MG63 (cell line): ENCODE results near the gene TOMT. TPM values are rescaled to one million over a fixed set of nuclear protein-coding genes. Genes with fewer than 3 reads are reported as not detected.

Source experiments
- DNase-seq: peaks from one replicate; pipeline ENCODE4 v3.0.0-alpha.2; 2020
- H3K27me3 ChIP-seq: fragments of 250-450 bp; sonication (Bioruptor Pico); 2 replicates; pipeline ENCODE4 v1.5.1; 2020; ENCODE audit warnings: mild to moderate bottlenecking, moderate library complexity
- H3K36me3 ChIP-seq: fragments of 250-450 bp; sonication (Bioruptor Pico); 2 replicates; pipeline ENCODE4 v1.5.1; 2020; ENCODE audit warnings: mild to moderate bottlenecking, moderate library complexity
- H3K4me3 ChIP-seq: fragments of 250-450 bp; sonication (Bioruptor Pico); 2 replicates; pipeline ENCODE4 v1.5.1; 2020; ENCODE audit warnings: mild to moderate bottlenecking, moderate library complexity
- H3K9me3 ChIP-seq: fragments of 250-450 bp; sonication (Bioruptor Pico); 2 replicates; pipeline ENCODE4 v1.5.1; 2020; ENCODE audit warnings: mild to moderate bottlenecking, moderate library complexity
- total RNA-seq: library from RNA; depleted of rRNA; stranded (reverse); fragments of >200 nt; shearing (Covaris generic); gene quantifications from 2 replicates; pipeline ENCODE4 v1.2.3, GENCODE V29; 2014; ENCODE audit warnings: low replicate concordance

TOMT gene
- total RNA-seq, 1 experiment from 2014 or later, result not detected

DNA sequence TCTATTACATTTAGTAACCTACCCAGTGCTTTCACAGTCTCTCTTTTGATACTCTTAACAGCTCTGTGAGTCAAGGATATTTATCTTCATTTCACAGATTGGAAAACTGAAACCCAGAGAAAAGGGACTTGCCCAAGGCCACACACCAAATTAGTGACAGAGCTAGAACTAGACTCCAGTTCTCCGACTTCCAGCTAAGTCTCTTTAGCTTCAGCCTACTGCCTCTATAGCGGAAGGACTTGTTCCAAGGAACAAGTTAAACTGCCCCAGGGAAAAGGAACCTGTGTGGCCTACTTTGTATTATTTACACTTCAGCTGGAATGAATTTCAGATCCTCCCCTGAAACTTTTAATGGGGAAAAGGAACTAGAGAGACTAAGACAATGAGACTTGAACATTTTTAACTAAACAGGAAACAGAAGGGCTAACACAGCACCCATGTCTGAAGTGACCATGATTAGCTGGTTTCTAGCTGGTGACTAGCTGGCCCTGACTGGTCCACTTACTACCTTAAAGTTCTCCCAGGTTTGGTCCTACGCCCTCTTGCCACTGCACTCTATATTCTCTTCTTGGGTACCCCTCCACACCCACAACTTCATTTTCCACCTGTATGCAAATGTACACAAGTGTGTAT lies 23.8 kb upstream of the TOMT start:
- H3K4me3 ChIP-seq, result no peak overlapping the region
- no peaks in the 10 kb centered on the region for H3K9me3 ChIP-seq
- DNase-seq, result no peak
- H3K27me3 ChIP-seq, result no peaks in the 10 kb centered on the region
- peaks cover 8% of the 10 kb centered on the region for H3K36me3 ChIP-seq

GRCh38 chr11:72083414-72083813 lies 22.3 kb upstream of the TOMT start:
- no peak overlapping the region for H3K4me3 ChIP-seq
- H3K27me3 ChIP-seq, result no peaks in the 10 kb centered on the region
- peaks cover 6% of the 10 kb centered on the region for H3K36me3 ChIP-seq
- no peak for DNase-seq
- H3K9me3 ChIP-seq, result no peaks in the 10 kb centered on the region

DNA sequence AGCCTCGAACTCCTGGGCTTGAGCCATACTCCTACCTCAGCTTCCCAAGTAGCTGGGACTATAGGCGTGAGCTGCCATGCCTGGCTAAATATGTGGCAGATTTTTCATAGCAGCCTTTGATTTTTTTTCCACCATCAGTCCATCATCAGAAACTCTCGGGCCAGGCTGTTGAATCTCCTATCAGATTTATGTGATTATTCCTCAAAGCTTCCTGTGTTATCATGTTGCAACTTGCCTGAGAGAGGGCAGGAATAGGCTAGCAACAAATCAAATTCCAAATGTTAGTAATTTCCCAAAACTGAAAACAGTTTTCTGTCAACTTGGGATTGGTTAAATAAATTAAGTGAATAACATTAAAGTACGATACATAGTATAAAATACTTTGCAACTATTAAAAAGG lies 21.6 kb upstream of the TOMT start:
- H3K36me3 ChIP-seq, result peaks cover 5% of the 10 kb centered on the region
- no peaks in the 10 kb centered on the region for H3K27me3 ChIP-seq
- H3K4me3 ChIP-seq, result no peak overlapping the region
- no peaks in the 10 kb centered on the region for H3K9me3 ChIP-seq
- DNase-seq, result no peak

DNA sequence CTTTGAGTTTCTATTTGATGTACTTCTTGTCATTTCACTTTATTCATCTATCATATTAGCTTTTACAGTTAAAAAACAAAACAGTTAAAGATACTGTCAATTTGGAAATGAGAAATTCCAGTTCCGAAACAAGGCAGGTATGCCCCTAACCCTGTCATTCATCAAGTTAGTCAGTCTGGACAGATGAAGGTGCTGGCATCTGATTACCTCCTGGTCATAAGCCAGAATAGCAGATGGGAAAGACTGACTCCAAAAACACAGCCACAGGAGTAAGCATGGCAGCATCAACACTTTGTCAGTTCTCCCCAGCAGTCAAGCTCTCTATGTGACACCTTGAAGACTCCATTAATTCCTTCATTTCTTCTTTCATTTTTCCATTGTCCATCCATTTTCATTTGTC lies 20.8 kb upstream of the TOMT start:
- no peak overlapping the region for H3K4me3 ChIP-seq
- no peaks in the 10 kb centered on the region for H3K27me3 ChIP-seq
- DNase-seq, result no peak
- peaks cover 7% of the 10 kb centered on the region for H3K36me3 ChIP-seq
- H3K9me3 ChIP-seq, result no peaks in the 10 kb centered on the region

GRCh38 chr11:72085621-72086351 lies 19.9 kb upstream of the TOMT start:
- no peaks in the 10 kb centered on the region for H3K27me3 ChIP-seq
- H3K4me3 ChIP-seq, result no peak overlapping the region
- H3K36me3 ChIP-seq, result peaks cover 13% of the 10 kb centered on the region
- no peak for DNase-seq
- no peaks in the 10 kb centered on the region for H3K9me3 ChIP-seq

GRCh38 chr11:72088076-72088808 lies 17.5 kb upstream of the TOMT start:
- Histone ChIP-seq H3K4me3 (no peak overlapping the region), H3K27me3 (no peaks in the 10 kb centered on the region), H3K36me3 (peaks cover 20% of the 10 kb centered on the region), H3K9me3 (no peaks in the 10 kb centered on the region)
- no peak for DNase-seq

GRCh38 chr11:72091292-72091691 lies 14.4 kb upstream of the TOMT start:
- H3K27me3 ChIP-seq, result no peaks in the 10 kb centered on the region
- no peak overlapping the region for H3K4me3 ChIP-seq
- DNase-seq, result peak; percentile 45
- H3K9me3 ChIP-seq, result no peaks in the 10 kb centered on the region
- H3K36me3 ChIP-seq, result peaks cover 28% of the 10 kb centered on the region

DNA sequence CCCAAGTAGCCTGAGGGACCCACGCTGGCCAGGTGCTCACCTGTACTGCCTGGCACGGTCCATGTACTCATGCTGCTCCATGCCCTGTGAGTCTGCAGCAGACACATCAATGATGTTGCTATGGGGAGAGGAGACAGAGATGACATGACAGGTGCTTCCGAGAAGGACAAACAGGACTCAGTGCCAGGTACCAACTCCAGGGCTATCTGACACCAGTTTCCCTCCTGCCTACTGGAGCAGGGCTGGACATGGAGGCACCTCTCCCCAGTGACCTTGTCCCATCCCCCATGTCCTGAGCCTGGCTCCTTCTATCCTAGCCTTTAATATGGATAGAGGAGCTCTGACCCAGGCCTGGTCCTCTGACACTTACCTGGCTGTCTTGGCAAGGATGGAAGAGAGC lies 7.0 kb upstream of the TOMT start:
- H3K4me3 ChIP-seq, result no peak overlapping the region
- no peaks in the 10 kb centered on the region for H3K9me3 ChIP-seq
- H3K36me3 ChIP-seq, result peaks cover 57% of the 10 kb centered on the region
- no peaks in the 10 kb centered on the region for H3K27me3 ChIP-seq
- no peak for DNase-seq

DNA sequence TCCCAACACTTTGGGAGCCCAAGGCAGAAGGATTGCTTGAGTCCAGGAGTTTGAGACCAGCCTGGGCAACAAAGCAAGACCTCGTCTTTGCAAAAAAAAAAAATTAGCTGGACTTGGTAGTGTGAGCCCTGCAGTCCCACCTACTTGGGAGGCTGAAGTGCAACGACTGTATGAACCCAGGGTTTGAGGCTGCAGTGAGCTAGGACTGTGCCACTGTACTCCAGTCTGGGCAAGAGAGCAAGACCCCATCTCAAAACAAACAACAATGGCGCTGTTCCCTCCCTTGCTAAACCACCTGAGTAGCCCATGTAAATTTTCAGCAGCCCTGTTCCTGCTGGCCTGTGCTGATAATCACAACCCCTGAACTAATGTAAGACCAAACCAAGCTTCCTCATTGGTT lies 5.7 kb upstream of the TOMT start:
- Histone ChIP-seq H3K27me3 (no peaks in the 10 kb centered on the region), H3K4me3 (no peak overlapping the region), H3K9me3 (no peaks in the 10 kb centered on the region), H3K36me3 (peaks cover 60% of the 10 kb centered on the region)
- no peak for DNase-seq

GRCh38 chr11:72100462-72100861 lies 5.3 kb upstream of the TOMT start:
- Histone ChIP-seq H3K4me3 (no peak overlapping the region), H3K9me3 (no peaks in the 10 kb centered on the region), H3K27me3 (no peaks in the 10 kb centered on the region), H3K36me3 (peaks cover 56% of the 10 kb centered on the region)
- DNase-seq, result no peak

DNA sequence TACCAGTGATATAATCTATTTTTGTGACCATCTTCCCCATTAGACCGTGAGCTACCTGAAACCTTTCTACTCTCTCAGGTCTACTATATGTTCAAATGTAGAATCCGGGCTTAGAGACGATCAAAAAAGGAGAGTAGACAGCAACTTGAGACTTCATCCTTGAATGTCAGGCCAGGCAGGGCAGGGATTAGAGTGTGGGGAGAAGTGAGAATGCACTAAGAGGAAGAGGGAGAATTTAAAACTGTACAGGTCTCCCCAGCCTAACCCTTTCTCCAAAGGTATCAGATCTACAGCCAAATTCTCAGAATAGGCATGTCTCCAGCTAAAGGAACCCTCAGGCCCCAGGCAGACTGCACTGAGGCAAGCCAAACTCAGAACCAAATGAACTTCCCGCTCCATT lies 3.6 kb upstream of the TOMT start:
- H3K27me3 ChIP-seq, result no peaks in the 10 kb centered on the region
- H3K4me3 ChIP-seq, result peak overlapping the region; percentile 97
- no peak for DNase-seq
- peaks cover 44% of the 10 kb centered on the region for H3K36me3 ChIP-seq
- H3K9me3 ChIP-seq, result no peaks in the 10 kb centered on the region

DNA sequence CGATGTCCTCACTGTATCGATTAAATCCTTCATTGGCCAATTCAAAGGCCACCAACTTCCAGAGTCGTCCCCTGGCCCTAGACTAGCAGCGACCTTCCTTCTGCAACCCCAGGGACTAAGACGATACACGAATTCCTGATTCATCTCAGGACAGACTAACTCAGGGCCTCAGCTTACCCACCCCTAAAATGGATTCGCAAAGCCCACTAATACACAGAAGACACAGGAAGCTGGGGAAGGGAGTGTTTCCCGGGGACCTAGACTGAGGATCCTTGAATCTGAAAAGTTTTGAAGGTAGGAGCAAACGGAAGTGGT lies 3.1 kb upstream of the TOMT start:
- Histone ChIP-seq H3K4me3 (peak overlapping the region; percentile 97), H3K27me3 (no peaks in the 10 kb centered on the region), H3K9me3 (no peaks in the 10 kb centered on the region), H3K36me3 (peaks cover 40% of the 10 kb centered on the region)
- no peak for DNase-seq

DNA sequence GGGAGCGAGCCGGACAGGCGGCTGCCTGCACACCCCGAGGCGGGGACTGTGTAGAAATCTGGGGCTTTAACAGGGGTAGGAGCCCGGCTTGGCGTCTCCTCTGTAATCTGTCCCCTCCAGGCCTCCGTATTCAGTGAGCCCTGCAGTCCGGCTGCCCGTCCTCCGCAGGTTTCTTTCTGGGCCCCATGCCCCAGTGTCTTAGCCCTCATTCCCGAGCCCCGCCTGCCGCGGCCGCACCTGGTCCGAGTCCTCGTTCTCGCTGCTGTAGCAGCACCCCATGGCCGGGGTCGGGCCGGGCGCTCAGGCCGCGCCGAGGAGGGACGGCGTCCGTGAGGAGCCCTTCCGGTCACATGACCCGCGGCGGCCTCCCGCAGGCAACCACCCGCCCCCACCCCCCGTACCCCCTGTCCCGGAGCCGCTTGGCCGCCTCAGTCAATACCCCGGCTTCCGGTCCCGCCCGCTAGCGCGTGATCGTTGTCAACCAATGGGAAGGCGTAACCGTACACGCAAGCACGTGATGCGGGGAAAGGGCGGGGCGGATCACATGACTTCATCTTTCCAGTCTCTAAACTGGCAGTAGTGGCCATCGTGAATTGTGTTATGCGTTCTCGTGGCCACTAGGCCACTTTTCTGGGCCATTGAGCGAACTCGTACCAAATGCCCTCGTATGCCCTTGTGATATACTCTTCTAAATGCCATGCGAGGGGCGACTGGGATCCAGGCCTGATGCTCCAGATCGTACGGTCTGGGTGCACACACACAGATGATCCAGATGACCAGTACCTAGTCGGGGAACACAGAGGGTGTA lies 2.6 kb upstream of the TOMT start, which contains the start of gene LAMTOR1:
Gene LAMTOR1 (minus strand): TSS at position 352 of the 808 bp plus-strand sequence. CDS start 73 bp downstream, at position 279.
- Histone ChIP-seq H3K27me3 (no peaks in the 10 kb centered on the region), H3K4me3 (peak within 1 kb of the TSS; percentile 97), H3K9me3 (no peaks in the 10 kb centered on the region), H3K36me3 (peaks cover 39% of the 10 kb centered on the region)
- DNase-seq, result peak; percentile 98

- no peak for DNase-seq
- peaks cover 33% of the 10 kb centered on the region for H3K36me3 ChIP-seq
- peak overlapping the region; percentile 21 for H3K4me3 ChIP-seq
- no peaks in the 10 kb centered on the region for H3K27me3 ChIP-seq
- H3K9me3 ChIP-seq, result no peaks in the 10 kb centered on the region
Observed at GRCh38 chr11:72103754-72104167, 2.0 kb upstream of the TOMT start.

- H3K27me3 ChIP-seq, result no peaks in the 10 kb centered on the region
- no peaks in the 10 kb centered on the region; the same call in 1 of the 2 replicates for H3K9me3 ChIP-seq
- no peak for DNase-seq
- H3K4me3 ChIP-seq, result peak overlapping the region; percentile 85
- peaks cover 23% of the 10 kb centered on the region for H3K36me3 ChIP-seq
Observed at GRCh38 chr11:72111300-72112142, 5.8 kb downstream of the TOMT start.
